H1 (cell line): ENCODE measurements around the gene FARS2. TPM values are rescaled to one million over a fixed set of nuclear protein-coding genes. Genes with fewer than 3 reads are reported as not detected.

Experiments used
- BRCA1 ChIP-seq: IDR thresholded peaks from 2 replicates; pipeline ENCODE4 v1.6.1; 2012; ENCODE audit warnings: low read depth, low read length, improper control_type of control experiment
- CBX5 ChIP-seq: fragments of 300-800, 300-1000 bp; sonication (generic); IDR thresholded peaks from 2 replicates; pipeline ENCODE4 v1.7.1; 2016; ENCODE audit warnings: antibody characterized with exemption, low read length, low read depth
- HDAC6 ChIP-seq: IDR thresholded peaks from one replicate; pipeline ENCODE4 v1.7.1; 2012; ENCODE audit warnings: low read depth, mild to moderate bottlenecking, inconsistent platforms, low read length, moderate library complexity
- JUND ChIP-seq: IDR thresholded peaks from 2 replicates; pipeline ENCODE4 v1.6.1; 2011; ENCODE audit warnings: mild to moderate bottlenecking, improper control_type of control experiment, low read length
- KDM5A ChIP-seq: fragments of 200-600 bp; IDR thresholded peaks from 2 replicates; pipeline ENCODE4 v1.7.1; 2012; ENCODE audit warnings: mild to moderate bottlenecking, low read length, inconsistent platforms, mixed read lengths
- POLR2AphosphoS5 ChIP-seq: IDR thresholded peaks from 2 replicates; pipeline ENCODE4 v1.6.1; 2011; ENCODE audit warnings: low read depth, low read length
- RNF2 ChIP-seq: fragments of 200-900, 300-1000 bp; sonication (generic); IDR thresholded peaks from 2 replicates; pipeline ENCODE4 v1.7.1; 2016; ENCODE audit warnings: borderline replicate concordance, low read depth, mild to moderate bottlenecking, antibody characterized with exemption, low read length; ENCODE audit not compliant: poor library complexity, severe bottlenecking; ENCODE audit errors: missing control alignments
- SIN3A ChIP-seq, 2 experiments: IDR thresholded peaks in 1 of 2; conservative IDR thresholded peaks in 1 of 2; 2 replicates each; pipeline ENCODE4 v1.6.1; 2011 to 2012; ENCODE audit warnings: low read length in 2 of 2, improper control_type of control experiment in 1 of 2, low read depth in 1 of 2, mild to moderate bottlenecking in 1 of 2
- SIRT6 ChIP-seq: IDR thresholded peaks from one replicate; pipeline ENCODE4 v1.7.1; 2012; ENCODE audit warnings: low read length, inconsistent platforms
- TCF12 ChIP-seq: IDR thresholded peaks from 2 replicates; pipeline ENCODE4 v1.6.1; 2011; ENCODE audit warnings: low read depth, mild to moderate bottlenecking, low read length
- polyA plus RNA-seq, 7 experiments: library from polyadenylated mRNA; depleted of rRNA in 3 of 7; stranded (reverse) in 5 of 7; unstranded in 2 of 7; fragments of >200 nt in 5 of 7; fragments of 200-250 nt in 2 of 7; gene quantifications; 1 replicate in 5 of 7; 2 replicates in 1 of 7; 4 replicates in 1 of 7; pipeline versions ENCODE4 v1.2.1 to v1.2.3, GENCODE V29; 2011 to 2013; ENCODE audit warnings: missing spikeins in 2 of 7, mixed read lengths in 2 of 7
- total RNA-seq: library from RNA; stranded (reverse); fragmentation: NEBNext Ultra II Directional; extraction: Animal tissue kit (Norgen Biotek cat#: 25700); gene quantifications from 2 replicates; pipeline ENCODE4 v1.2.1, GENCODE V29; 2021

FARS2 gene
- total and polyA plus RNA-seq, 2 of the 8 experiments (the other 6 are each of a cell fraction or from before 2014, with no cell fraction given) = 11.7 to 14.4 TPM

DNA sequence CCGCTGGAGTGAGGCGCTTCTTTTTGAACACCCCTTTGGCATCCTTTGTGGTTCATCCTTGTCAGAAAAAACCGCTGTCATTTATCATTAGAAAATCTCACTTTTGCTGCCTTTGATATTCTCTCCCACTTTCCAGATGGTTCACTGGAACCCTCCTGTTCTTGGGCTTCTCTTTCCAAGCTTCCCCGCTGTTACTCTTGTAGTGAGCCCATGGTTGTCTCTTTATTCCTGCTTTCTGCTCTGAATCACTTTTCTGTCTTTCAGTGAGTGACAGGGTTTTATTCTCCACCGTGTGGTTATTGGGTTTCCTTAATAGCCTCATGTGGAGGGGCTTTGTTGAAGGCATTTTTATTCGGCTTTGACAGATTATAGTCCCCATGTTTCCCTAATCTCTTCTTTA is 117.0 kb downstream of the FARS2 start (continued):
- TF ChIP-seq JUND (no peak), SIRT6 (no peak), KDM5A (no peak), HDAC6 (no peak), RNF2 (no peak), BRCA1 (no peak), CBX5 (no peak), POLR2AphosphoS5 (no peak), TCF12 (no peak), SIN3A (conservative IDR thresholded peaks at IDR 0.05 in 1 of 2, IDR thresholded peaks at IDR 0.05 in 1 of 2; ENCODE audit: low read depth in 1 of 2, low read length in 2 of 2) (no peak)
